ENCODE data around the gene TMEM51. TPM values are rescaled to one million over a fixed set of nuclear protein-coding genes. Genes with fewer than 3 reads are reported as not detected.
A peak's percentile ranks its signal among the peaks of the same experiment; 100 is the strongest.

Gene TMEM51
- total and polyA plus RNA-seq, 9 of the 15 experiments (the other 6 are each of a cell fraction or from before 2014, with no cell fraction given): 0.06 to 1.4 (median 0.58) TPM

DNA sequence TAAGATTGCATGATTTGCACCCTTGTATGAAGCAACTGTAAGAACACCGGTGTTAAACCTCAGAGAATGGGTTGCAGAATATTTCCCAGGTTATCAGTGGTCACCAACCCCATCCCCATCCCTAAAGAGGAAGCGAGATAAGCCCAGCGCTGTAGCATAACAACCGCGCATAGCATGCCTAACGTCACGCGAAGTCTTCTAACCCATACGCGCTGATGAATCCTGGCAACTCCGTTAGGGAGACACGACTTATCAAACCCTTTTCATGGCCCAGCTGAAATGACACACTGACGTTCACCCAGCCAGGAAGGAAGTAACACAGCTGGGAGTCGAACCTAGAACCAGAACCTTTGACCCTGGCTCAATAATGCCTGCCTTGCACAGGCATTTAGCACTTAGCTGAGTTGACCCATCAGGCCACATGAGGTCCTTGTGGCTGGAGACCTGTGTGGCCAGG, 24.2 kb downstream of the TMEM51 start (continued):
- TF ChIP-seq, protein P1, sequence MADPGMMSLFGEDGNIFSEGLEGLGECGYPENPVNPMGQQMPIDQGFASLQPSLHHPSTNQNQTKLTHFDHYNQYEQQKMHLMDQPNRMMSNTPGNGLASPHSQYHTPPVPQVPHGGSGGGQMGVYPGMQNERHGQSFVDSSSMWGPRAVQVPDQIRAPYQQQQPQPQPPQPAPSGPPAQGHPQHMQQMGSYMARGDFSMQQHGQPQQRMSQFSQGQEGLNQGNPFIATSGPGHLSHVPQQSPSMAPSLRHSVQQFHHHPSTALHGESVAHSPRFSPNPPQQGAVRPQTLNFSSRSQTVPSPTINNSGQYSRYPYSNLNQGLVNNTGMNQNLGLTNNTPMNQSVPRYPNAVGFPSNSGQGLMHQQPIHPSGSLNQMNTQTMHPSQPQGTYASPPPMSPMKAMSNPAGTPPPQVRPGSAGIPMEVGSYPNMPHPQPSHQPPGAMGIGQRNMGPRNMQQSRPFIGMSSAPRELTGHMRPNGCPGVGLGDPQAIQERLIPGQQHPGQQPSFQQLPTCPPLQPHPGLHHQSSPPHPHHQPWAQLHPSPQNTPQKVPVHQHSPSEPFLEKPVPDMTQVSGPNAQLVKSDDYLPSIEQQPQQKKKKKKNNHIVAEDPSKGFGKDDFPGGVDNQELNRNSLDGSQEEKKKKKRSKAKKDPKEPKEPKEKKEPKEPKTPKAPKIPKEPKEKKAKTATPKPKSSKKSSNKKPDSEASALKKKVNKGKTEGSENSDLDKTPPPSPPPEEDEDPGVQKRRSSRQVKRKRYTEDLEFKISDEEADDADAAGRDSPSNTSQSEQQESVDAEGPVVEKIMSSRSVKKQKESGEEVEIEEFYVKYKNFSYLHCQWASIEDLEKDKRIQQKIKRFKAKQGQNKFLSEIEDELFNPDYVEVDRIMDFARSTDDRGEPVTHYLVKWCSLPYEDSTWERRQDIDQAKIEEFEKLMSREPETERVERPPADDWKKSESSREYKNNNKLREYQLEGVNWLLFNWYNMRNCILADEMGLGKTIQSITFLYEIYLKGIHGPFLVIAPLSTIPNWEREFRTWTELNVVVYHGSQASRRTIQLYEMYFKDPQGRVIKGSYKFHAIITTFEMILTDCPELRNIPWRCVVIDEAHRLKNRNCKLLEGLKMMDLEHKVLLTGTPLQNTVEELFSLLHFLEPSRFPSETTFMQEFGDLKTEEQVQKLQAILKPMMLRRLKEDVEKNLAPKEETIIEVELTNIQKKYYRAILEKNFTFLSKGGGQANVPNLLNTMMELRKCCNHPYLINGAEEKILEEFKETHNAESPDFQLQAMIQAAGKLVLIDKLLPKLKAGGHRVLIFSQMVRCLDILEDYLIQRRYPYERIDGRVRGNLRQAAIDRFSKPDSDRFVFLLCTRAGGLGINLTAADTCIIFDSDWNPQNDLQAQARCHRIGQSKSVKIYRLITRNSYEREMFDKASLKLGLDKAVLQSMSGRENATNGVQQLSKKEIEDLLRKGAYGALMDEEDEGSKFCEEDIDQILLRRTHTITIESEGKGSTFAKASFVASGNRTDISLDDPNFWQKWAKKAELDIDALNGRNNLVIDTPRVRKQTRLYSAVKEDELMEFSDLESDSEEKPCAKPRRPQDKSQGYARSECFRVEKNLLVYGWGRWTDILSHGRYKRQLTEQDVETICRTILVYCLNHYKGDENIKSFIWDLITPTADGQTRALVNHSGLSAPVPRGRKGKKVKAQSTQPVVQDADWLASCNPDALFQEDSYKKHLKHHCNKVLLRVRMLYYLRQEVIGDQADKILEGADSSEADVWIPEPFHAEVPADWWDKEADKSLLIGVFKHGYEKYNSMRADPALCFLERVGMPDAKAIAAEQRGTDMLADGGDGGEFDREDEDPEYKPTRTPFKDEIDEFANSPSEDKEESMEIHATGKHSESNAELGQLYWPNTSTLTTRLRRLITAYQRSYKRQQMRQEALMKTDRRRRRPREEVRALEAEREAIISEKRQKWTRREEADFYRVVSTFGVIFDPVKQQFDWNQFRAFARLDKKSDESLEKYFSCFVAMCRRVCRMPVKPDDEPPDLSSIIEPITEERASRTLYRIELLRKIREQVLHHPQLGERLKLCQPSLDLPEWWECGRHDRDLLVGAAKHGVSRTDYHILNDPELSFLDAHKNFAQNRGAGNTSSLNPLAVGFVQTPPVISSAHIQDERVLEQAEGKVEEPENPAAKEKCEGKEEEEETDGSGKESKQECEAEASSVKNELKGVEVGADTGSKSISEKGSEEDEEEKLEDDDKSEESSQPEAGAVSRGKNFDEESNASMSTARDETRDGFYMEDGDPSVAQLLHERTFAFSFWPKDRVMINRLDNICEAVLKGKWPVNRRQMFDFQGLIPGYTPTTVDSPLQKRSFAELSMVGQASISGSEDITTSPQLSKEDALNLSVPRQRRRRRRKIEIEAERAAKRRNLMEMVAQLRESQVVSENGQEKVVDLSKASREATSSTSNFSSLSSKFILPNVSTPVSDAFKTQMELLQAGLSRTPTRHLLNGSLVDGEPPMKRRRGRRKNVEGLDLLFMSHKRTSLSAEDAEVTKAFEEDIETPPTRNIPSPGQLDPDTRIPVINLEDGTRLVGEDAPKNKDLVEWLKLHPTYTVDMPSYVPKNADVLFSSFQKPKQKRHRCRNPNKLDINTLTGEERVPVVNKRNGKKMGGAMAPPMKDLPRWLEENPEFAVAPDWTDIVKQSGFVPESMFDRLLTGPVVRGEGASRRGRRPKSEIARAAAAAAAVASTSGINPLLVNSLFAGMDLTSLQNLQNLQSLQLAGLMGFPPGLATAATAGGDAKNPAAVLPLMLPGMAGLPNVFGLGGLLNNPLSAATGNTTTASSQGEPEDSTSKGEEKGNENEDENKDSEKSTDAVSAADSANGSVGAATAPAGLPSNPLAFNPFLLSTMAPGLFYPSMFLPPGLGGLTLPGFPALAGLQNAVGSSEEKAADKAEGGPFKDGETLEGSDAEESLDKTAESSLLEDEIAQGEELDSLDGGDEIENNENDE (IDR thresholded peaks at IDR 0.05; ENCODE audit: low read depth, low read length): no peak
- no peak for TF ChIP-seq ZNF407 (IDR thresholded peaks at IDR 0.05; ENCODE audit: low read depth)
- no peak for TF ChIP-seq POLR2AphosphoS5 (IDR thresholded peaks at IDR 0.05; ENCODE audit: control insufficient read depth, insufficient read depth, low read depth, low read length)
- TF ChIP-seq SMARCA5 (IDR thresholded peaks at IDR 0.05): no peak
- TF ChIP-seq EP300 (IDR thresholded peaks at IDR 0.05; ENCODE audit: low read length): peak; percentile 55; the same call in 1 of the 2 replicates
- no peak for TF ChIP-seq TGIF2 (CRISPR knock-in tag; IDR thresholded peaks at IDR 0.05)
- peak; percentile 18; the same call in 1 of the 2 replicates for TF ChIP-seq MTA3 (IDR thresholded peaks at IDR 0.05; ENCODE audit: borderline replicate concordance)
- TF ChIP-seq ETV6 (IDR thresholded peaks at IDR 0.05; ENCODE audit: borderline replicate concordance in 1 of 2, low read depth in 2 of 2, low read length in 1 of 2): no peak
- no peak for TF ChIP-seq ETV6 (CRISPR knock-in tag; IDR thresholded peaks at IDR 0.05; ENCODE audit: borderline replicate concordance)
